Hepatocyte (in vitro differentiated cells): ENCODE measurements around the gene USP2. TPM values are rescaled to one million over a fixed set of nuclear protein-coding genes. Genes with fewer than 3 reads are reported as not detected.

Experiments used
- DNase-seq: peaks from one replicate; pipeline ENCODE4 v3.0.0-alpha.2; 2016; ENCODE audit warnings: low spot score
- H2AFZ ChIP-seq: fragments of 200-600 bp; sonication (generic); 2 replicates; pipeline ENCODE4 v1.6.0; 2016; ENCODE audit warnings: antibody characterized with exemption, mild to moderate bottlenecking
- H3K27ac ChIP-seq: fragments of 200-600 bp; sonication (generic); 2 replicates; pipeline ENCODE4 v1.5.1; 2016; ENCODE audit warnings: mild to moderate bottlenecking
- H3K27me3 ChIP-seq: fragments of 200-600 bp; sonication (generic); 2 replicates; pipeline ENCODE4 v1.6.1; 2016
- H3K36me3 ChIP-seq: fragments of 200-600 bp; sonication (generic); replicated peaks from 2 replicates; pipeline ENCODE4 v1.5.1; 2016; ENCODE audit warnings: low read depth; ENCODE audit not compliant: insufficient read depth
- H3K4me1 ChIP-seq: fragments of 200-600 bp; sonication (generic); 2 replicates; pipeline ENCODE4 v1.5.1; 2016; ENCODE audit warnings: mild to moderate bottlenecking, moderate library complexity; ENCODE audit not compliant: insufficient read depth
- H3K4me2 ChIP-seq: fragments of 200-600 bp; sonication (generic); 2 replicates; pipeline ENCODE4 v1.6.0; 2016
- H3K4me3 ChIP-seq: fragments of 200-600 bp; sonication (generic); 2 replicates; pipeline ENCODE4 v1.5.1; 2016; ENCODE audit warnings: mild to moderate bottlenecking
- H3K79me2 ChIP-seq: fragments of 200-600 bp; sonication (generic); 2 replicates; pipeline ENCODE4 v1.6.0; 2017; ENCODE audit warnings: mild to moderate bottlenecking
- H3K9me2 ChIP-seq: fragments of 200-600 bp; sonication (generic); replicated peaks from 2 replicates; pipeline ENCODE4 v1.6.0; 2017; ENCODE audit warnings: mild to moderate bottlenecking; ENCODE audit not compliant: insufficient read depth
- H3K9me3 ChIP-seq: fragments of 200-600 bp; sonication (generic); 2 replicates; pipeline ENCODE4 v1.5.1; 2016; ENCODE audit warnings: low read depth, mild to moderate bottlenecking
- H4K20me1 ChIP-seq: fragments of 200-600 bp; sonication (generic); 2 replicates; pipeline ENCODE4 v1.6.0; 2016; ENCODE audit warnings: mild to moderate bottlenecking; ENCODE audit not compliant: insufficient read depth, poor library complexity, severe bottlenecking
- CTCF ChIP-seq: fragments of 200-600 bp; sonication (generic); IDR thresholded peaks from 2 replicates; pipeline ENCODE4 v1.5.1; 2016; ENCODE audit warnings: antibody characterized with exemption, mild to moderate bottlenecking; ENCODE audit not compliant: poor library complexity
- EZH2 ChIP-seq: fragments of 200-600 bp; sonication (generic); IDR thresholded peaks from 2 replicates; pipeline ENCODE4 v1.6.1; 2016; ENCODE audit warnings: antibody characterized with exemption, mild to moderate bottlenecking, borderline replicate concordance
- EZH2phosphoT487 ChIP-seq: fragments of 200-600 bp; sonication (generic); IDR thresholded peaks from one replicate; pipeline ENCODE4 v1.6.1; 2018; ENCODE audit warnings: antibody characterized with exemption, mild to moderate bottlenecking, low read depth, moderate library complexity; ENCODE audit not compliant: unreplicated experiment, severe bottlenecking
- WGBS: methylation state at CpG from one replicate; pipeline ENCODE4 v1.1.6; 2016; ENCODE audit warnings: low lambda C conversion rate; ENCODE audit errors: missing lambda C conversion rate; 5-methylcytosine and 5-hydroxymethylcytosine counted together
- polyA plus RNA-seq: library from polyadenylated mRNA; unstranded; fragments of >200 nt; fragmentation: Nextera tagmentation; extraction: Ambion mirVana; gene quantifications from 2 replicates; pipeline ENCODE4 v1.2.1, GENCODE V29; 2016
- total RNA-seq: library from RNA; depleted of rRNA; stranded (reverse); fragments of >200 nt; gene quantifications from 2 replicates; pipeline ENCODE4 v1.2.3, GENCODE V29; 2014

USP2 gene
- total and polyA plus RNA-seq, 2 experiments from 2014 or later = 7.3 to 23.5 TPM

GRCh38 chr11:119371067-119371601 lies 10.4 kb downstream of the USP2 start:
- H2AFZ ChIP-seq = no peak overlapping the region
- DNase-seq = no peak
- H3K27ac ChIP-seq = no peak overlapping the region
- no peaks in the 10 kb centered on the region for H3K9me3 ChIP-seq
- 69% methylated on average over 8 of the region's 8 CpGs for WGBS
- no peak for TF ChIP-seq CTCF
- no peak for TF ChIP-seq EZH2phosphoT487
- no peak for TF ChIP-seq EZH2
- H3K36me3 ChIP-seq = no peaks in the 10 kb centered on the region
- no peaks in the 10 kb centered on the region for H3K79me2 ChIP-seq
- no peaks in the 10 kb centered on the region for H3K27me3 ChIP-seq
- H4K20me1 ChIP-seq = no peaks in the 10 kb centered on the region
- H3K4me2 ChIP-seq = peak overlapping the region; percentile 38
- peaks cover 52% of the 10 kb centered on the region for H3K4me1 ChIP-seq
- H3K4me3 ChIP-seq = no peak overlapping the region
- no peaks in the 10 kb centered on the region for H3K9me2 ChIP-seq

GRCh38 chr11:119370486-119371046 lies 10.9 kb downstream of the USP2 start:
- Histone ChIP-seq H3K27me3 (no peaks in the 10 kb centered on the region), H3K4me3 (no peak overlapping the region), H4K20me1 (no peaks in the 10 kb centered on the region), H3K4me1 (peaks cover 50% of the 10 kb centered on the region), H2AFZ (no peak overlapping the region), H3K36me3 (no peaks in the 10 kb centered on the region), H3K4me2 (peak overlapping the region; percentile 38), H3K9me2 (no peaks in the 10 kb centered on the region), H3K9me3 (no peaks in the 10 kb centered on the region), H3K79me2 (no peaks in the 10 kb centered on the region), H3K27ac (peak overlapping the region; percentile 90)
- DNase-seq = peak; percentile 51
- TF ChIP-seq EZH2phosphoT487 (no peak), EZH2 (no peak), CTCF (no peak)
- WGBS = 54% methylated on average over 8 of the region's 8 CpGs

GRCh38 chr11:119369132-119369925 lies 12.2 kb downstream of the USP2 start:
- no peaks in the 10 kb centered on the region for H3K27me3 ChIP-seq
- no peaks in the 10 kb centered on the region for H4K20me1 ChIP-seq
- no peaks in the 10 kb centered on the region for H3K9me3 ChIP-seq
- peak overlapping the region; percentile 61 for H3K4me2 ChIP-seq
- no peaks in the 10 kb centered on the region for H3K36me3 ChIP-seq
- H3K4me1 ChIP-seq = peaks cover 61% of the 10 kb centered on the region
- no peaks in the 10 kb centered on the region for H3K79me2 ChIP-seq
- H2AFZ ChIP-seq = no peak overlapping the region
- peak overlapping the region; percentile 90 for H3K27ac ChIP-seq
- no peak overlapping the region for H3K4me3 ChIP-seq
- WGBS = 60% methylated on average over 12 of the region's 13 CpGs
- TF ChIP-seq EZH2 (no peak), EZH2phosphoT487 (no peak), CTCF (no peak)
- H3K9me2 ChIP-seq = no peaks in the 10 kb centered on the region
- DNase-seq = peak; percentile 48
